Neural cell (in vitro differentiated cells): ENCODE results near the gene WDR55. TPM values are rescaled to one million over a fixed set of nuclear protein-coding genes. Genes with fewer than 3 reads are reported as not detected.

Experiments
- H2AFZ ChIP-seq: fragments of 200-600, 300-800 bp; sonication (generic), shearing (Covaris generic); 2 replicates; pipeline ENCODE4 v1.6.0; 2014; ENCODE audit warnings: low read depth, mild to moderate bottlenecking, antibody characterized with exemption, low read length, moderate library complexity
- H3F3A ChIP-seq: fragments of 200-600 bp; shearing (Covaris generic); 2 replicates; pipeline ENCODE4 v1.6.1; 2016; ENCODE audit warnings: mild to moderate bottlenecking, moderate library complexity, mixed read lengths, antibody characterized with exemption, low read length; ENCODE audit not compliant: insufficient read depth, poor library complexity, severe bottlenecking
- H3K27ac ChIP-seq: fragments of 200-600, 300-800 bp; sonication (generic), shearing (Covaris generic); 2 replicates; pipeline ENCODE4 v1.5.1; 2014; ENCODE audit warnings: mild to moderate bottlenecking, low read length, moderate library complexity
- H3K27me3 ChIP-seq: fragments of 300-800, 200-600 bp; sonication (generic), shearing (Covaris generic); 2 replicates; pipeline ENCODE4 v1.6.0; 2014; ENCODE audit warnings: mild to moderate bottlenecking, low read depth, low read length, moderate library complexity; ENCODE audit not compliant: insufficient read depth
- H3K36me3 ChIP-seq: fragments of 300-800, 200-600 bp; sonication (generic), shearing (Covaris generic); 2 replicates; pipeline ENCODE4 v1.5.1; 2014; ENCODE audit warnings: mild to moderate bottlenecking, antibody characterized with exemption, low read length, moderate library complexity; ENCODE audit not compliant: insufficient read depth
- H3K4me2 ChIP-seq: fragments of 300-800, 200-600 bp; sonication (generic), shearing (Covaris generic); 2 replicates; pipeline ENCODE4 v1.6.0; 2014; ENCODE audit warnings: mild to moderate bottlenecking, low read length
- H3K4me3 ChIP-seq: fragments of 300-800, 200-600 bp; sonication (generic), shearing (Covaris generic); 2 replicates; pipeline ENCODE4 v1.5.1; 2014; ENCODE audit warnings: mild to moderate bottlenecking, low read length, moderate library complexity
- H3K79me2 ChIP-seq: fragments of 200-600 bp; shearing (Covaris generic); replicated peaks from 2 replicates; pipeline ENCODE4 v1.6.0; 2014; ENCODE audit warnings: mild to moderate bottlenecking, low read length, moderate library complexity; ENCODE audit not compliant: insufficient read depth
- H3K9ac ChIP-seq: fragments of 300-800, 200-600 bp; sonication (generic), shearing (Covaris generic); 2 replicates; pipeline ENCODE4 v1.6.1; 2016; ENCODE audit warnings: mild to moderate bottlenecking, low read length, mixed read lengths
- H3K9me2 ChIP-seq: fragments of 200-600 bp; shearing (Covaris generic); 2 replicates; pipeline ENCODE4 v1.6.1; 2016; ENCODE audit warnings: mild to moderate bottlenecking, low read length, mixed read lengths; ENCODE audit not compliant: insufficient read depth
- H3K9me3 ChIP-seq: fragments of 200-600, 300-800 bp; sonication (generic), shearing (Covaris generic); 2 replicates; pipeline ENCODE4 v1.6.1; 2016; ENCODE audit warnings: mild to moderate bottlenecking, mixed run types, low read length, moderate library complexity, mixed read lengths
- H4K20me1 ChIP-seq: fragments of 200-600 bp; shearing (Covaris generic); 2 replicates; pipeline ENCODE4 v1.6.1; 2016; ENCODE audit warnings: mild to moderate bottlenecking, mixed run types; ENCODE audit not compliant: insufficient read depth
- EP300 ChIP-seq: fragments of 450-650 bp; conservative IDR thresholded peaks from 2 replicates; pipeline ENCODE4 v1.6.1; 2014; ENCODE audit warnings: antibody characterized with exemption, mild to moderate bottlenecking, moderate library complexity; ENCODE audit not compliant: poor library complexity, severe bottlenecking
- EZH2 ChIP-seq: fragments of 200-600, 300-800 bp; shearing (Covaris generic), sonication (generic); IDR thresholded peaks from 2 replicates; pipeline ENCODE4 v1.6.1; 2014; ENCODE audit warnings: antibody characterized with exemption, low read length, borderline replicate concordance, mild to moderate bottlenecking; ENCODE audit not compliant: insufficient read depth, poor library complexity, severe bottlenecking
- MXI1 ChIP-seq: fragments of 450-650 bp; conservative IDR thresholded peaks from 2 replicates; pipeline ENCODE4 v1.6.1; 2014; ENCODE audit warnings: antibody characterized with exemption, mild to moderate bottlenecking; ENCODE audit not compliant: poor library complexity, severe bottlenecking
- POLR2AphosphoS5 ChIP-seq: IDR thresholded peaks from 2 replicates; pipeline ENCODE4 v1.6.1; 2012
- RAD21 ChIP-seq: fragments of 450-650 bp; conservative IDR thresholded peaks from 2 replicates; pipeline ENCODE4 v1.6.1; 2014; ENCODE audit warnings: antibody characterized with exemption, mild to moderate bottlenecking, moderate library complexity
- REST ChIP-seq: IDR thresholded peaks from 2 replicates; pipeline ENCODE4 v1.6.1; 2012; ENCODE audit warnings: borderline replicate concordance
- SMC3 ChIP-seq: fragments of 450-650 bp; conservative IDR thresholded peaks from 2 replicates; pipeline ENCODE4 v1.6.1; 2014; ENCODE audit warnings: antibody characterized with exemption, mild to moderate bottlenecking, moderate library complexity; ENCODE audit not compliant: poor library complexity
- TAF1 ChIP-seq: IDR thresholded peaks from 2 replicates; pipeline ENCODE4 v1.6.1; 2012; ENCODE audit warnings: low read depth
- polyA plus RNA-seq: library from polyadenylated mRNA; depleted of rRNA; stranded (reverse); fragments of >200 nt; gene quantifications from 2 replicates; pipeline ENCODE4 v1.2.3, GENCODE V29; 2014
- TF ChIP-seq, protein P1 (sequence below): fragments of 450-650 bp; IDR thresholded peaks from 2 replicates; pipeline ENCODE4 v1.5.1; 2014; ENCODE audit warnings: antibody characterized with exemption, mild to moderate bottlenecking, moderate library complexity; ENCODE audit not compliant: poor library complexity, severe bottlenecking

Gene WDR55
- polyA plus RNA-seq, 1 donor from 2014 or later: 20.7 TPM

DNA sequence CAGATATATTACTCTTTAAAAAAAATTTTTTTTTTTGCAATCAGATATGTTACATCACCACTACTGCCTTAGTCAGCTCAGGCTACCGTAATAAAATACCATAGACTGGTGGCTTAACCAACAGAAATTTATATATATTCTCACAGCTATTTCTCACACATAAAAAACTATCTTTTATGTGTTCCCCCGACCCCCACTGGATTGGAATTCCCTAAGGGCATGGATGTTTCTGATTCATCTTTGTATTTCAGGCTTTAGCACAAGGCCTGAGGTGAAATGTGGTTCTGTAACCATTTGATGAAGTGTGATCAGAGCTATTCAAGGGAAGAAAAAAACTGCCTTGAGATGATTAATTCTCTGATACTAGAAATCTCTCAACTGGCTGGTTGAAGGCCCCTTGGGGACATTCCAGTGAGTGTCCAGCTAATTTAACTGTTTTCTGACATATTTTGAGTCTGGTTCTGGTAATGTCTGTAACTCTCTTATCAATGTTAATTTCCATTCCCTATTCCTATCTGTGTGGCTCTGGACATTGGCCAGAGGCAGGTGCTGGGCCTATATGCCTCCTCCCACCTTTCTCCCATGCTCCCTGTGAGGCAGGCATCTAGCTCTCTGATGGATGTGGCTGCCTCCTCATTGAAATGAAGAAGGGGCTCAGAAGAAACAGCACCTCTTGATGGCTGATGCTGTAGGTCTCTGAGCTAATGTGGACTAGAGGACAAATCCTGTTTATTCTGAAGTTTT is 34.2 kb upstream of the WDR55 start:
- Histone ChIP-seq H3K27me3 (no peaks in the 10 kb centered on the region), H3K4me3 (no peak overlapping the region), H2AFZ (no peak overlapping the region), H3K9ac (no peak overlapping the region), H3K27ac (no peak overlapping the region), H3K79me2 (no peaks in the 10 kb centered on the region), H3K4me2 (no peak overlapping the region), H3F3A (no peaks in the 10 kb centered on the region), H3K9me2 (no peaks in the 10 kb centered on the region), H4K20me1 (no peaks in the 10 kb centered on the region), H3K9me3 (no peaks in the 10 kb centered on the region), H3K36me3 (no peaks in the 10 kb centered on the region)
- TF ChIP-seq TAF1 (no peak), SMC3 (no peak), RAD21 (no peak), MXI1 (no peak)

GRCh38 chr5:140631036-140631417 is 33.7 kb upstream of the WDR55 start:
- no peak overlapping the region for H3K9ac ChIP-seq
- no peaks in the 10 kb centered on the region for H3F3A ChIP-seq
- H3K79me2 ChIP-seq: no peaks in the 10 kb centered on the region
- no peaks in the 10 kb centered on the region for H3K9me3 ChIP-seq
- no peaks in the 10 kb centered on the region for H3K36me3 ChIP-seq
- H3K4me2 ChIP-seq: no peak overlapping the region
- H4K20me1 ChIP-seq: no peaks in the 10 kb centered on the region
- no peak overlapping the region for H3K27ac ChIP-seq
- H3K4me3 ChIP-seq: no peak overlapping the region
- H3K27me3 ChIP-seq: no peaks in the 10 kb centered on the region
- H3K9me2 ChIP-seq: no peaks in the 10 kb centered on the region
- TF ChIP-seq, protein P1, sequence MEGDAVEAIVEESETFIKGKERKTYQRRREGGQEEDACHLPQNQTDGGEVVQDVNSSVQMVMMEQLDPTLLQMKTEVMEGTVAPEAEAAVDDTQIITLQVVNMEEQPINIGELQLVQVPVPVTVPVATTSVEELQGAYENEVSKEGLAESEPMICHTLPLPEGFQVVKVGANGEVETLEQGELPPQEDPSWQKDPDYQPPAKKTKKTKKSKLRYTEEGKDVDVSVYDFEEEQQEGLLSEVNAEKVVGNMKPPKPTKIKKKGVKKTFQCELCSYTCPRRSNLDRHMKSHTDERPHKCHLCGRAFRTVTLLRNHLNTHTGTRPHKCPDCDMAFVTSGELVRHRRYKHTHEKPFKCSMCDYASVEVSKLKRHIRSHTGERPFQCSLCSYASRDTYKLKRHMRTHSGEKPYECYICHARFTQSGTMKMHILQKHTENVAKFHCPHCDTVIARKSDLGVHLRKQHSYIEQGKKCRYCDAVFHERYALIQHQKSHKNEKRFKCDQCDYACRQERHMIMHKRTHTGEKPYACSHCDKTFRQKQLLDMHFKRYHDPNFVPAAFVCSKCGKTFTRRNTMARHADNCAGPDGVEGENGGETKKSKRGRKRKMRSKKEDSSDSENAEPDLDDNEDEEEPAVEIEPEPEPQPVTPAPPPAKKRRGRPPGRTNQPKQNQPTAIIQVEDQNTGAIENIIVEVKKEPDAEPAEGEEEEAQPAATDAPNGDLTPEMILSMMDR: no peak
- TF ChIP-seq RAD21 (no peak), EZH2 (no peak), SMC3 (no peak), MXI1 (no peak), EP300 (no peak), REST (no peak), TAF1 (no peak), POLR2AphosphoS5 (no peak)
- H2AFZ ChIP-seq: no peak overlapping the region
